Activated CD4-positive, CD25-positive, alpha-beta regulatory T cell treated with anti-CD3 and anti-CD28 coated beads, Interleukin-2, amount 50 U/mL, for 72 hours (primary cell): ENCODE results near the gene CETN2.
A peak's percentile ranks its signal among the peaks of the same experiment; 100 is the strongest.
"Not testable (repeated sequence)": the region's sequence is repeated elsewhere in the genome, so short reads cannot be mapped to it uniquely, and the experiment has no call there.

ENCODE experiments used
- DNase-seq: peaks from one replicate; pipeline ENCODE4 v3.0.0; 2021

CETN2 gene

GRCh38 chrX:152830312-152831305 lies at the start of gene CETN2, which contains the start of gene NSDHL:
CETN2 (minus strand) TSS chrX:152830757; CDS start chrX:152830710, 47 bp downstream.
NSDHL (plus strand) TSS chrX:152831063; CDS start chrX:152846325, 15,262 bp downstream.
- peak; percentile 91 for DNase-seq

GRCh38 chrX:152878976-152879755 lies 48.6 kb upstream of the CETN2 start:
- DNase-seq = no peak

GRCh38 chrX:152876931-152877840 lies 46.6 kb upstream of the CETN2 start:
- no peak for DNase-seq

GRCh38 chrX:152873361-152873760 lies 42.8 kb upstream of the CETN2 start:
- DNase-seq = no peak

- no peak for DNase-seq
Observed at GRCh38 chrX:152872522-152872921, 42.0 kb upstream of the CETN2 start.

GRCh38 chrX:152871260-152871659 lies 40.7 kb upstream of the CETN2 start:
- DNase-seq = no peak

GRCh38 chrX:152869972-152870371 lies 39.4 kb upstream of the CETN2 start:
- DNase-seq = no peak

GRCh38 chrX:152866386-152866785 lies 35.8 kb upstream of the CETN2 start:
- no peak for DNase-seq

- no peak for DNase-seq
Observed at GRCh38 chrX:152865232-152865920, 34.8 kb upstream of the CETN2 start.

GRCh38 chrX:152861826-152862225 lies 31.3 kb upstream of the CETN2 start:
- no peak for DNase-seq

GRCh38 chrX:152861116-152861515 lies 30.6 kb upstream of the CETN2 start:
- no peak for DNase-seq

GRCh38 chrX:152853986-152854385 lies 23.4 kb upstream of the CETN2 start:
- DNase-seq = no peak

- no peak for DNase-seq
Observed at GRCh38 chrX:152850465-152850864, 19.9 kb upstream of the CETN2 start.

- DNase-seq = no peak
Observed at GRCh38 chrX:152847281-152847680, 16.7 kb upstream of the CETN2 start.

- no peak for DNase-seq
Observed at GRCh38 chrX:152845618-152846240, 15.2 kb upstream of the CETN2 start.

GRCh38 chrX:152844256-152844655 lies 13.7 kb upstream of the CETN2 start:
- no peak for DNase-seq

- no peak for DNase-seq
Observed at GRCh38 chrX:152843852-152844251, 13.3 kb upstream of the CETN2 start.

- DNase-seq = no peak
Observed at GRCh38 chrX:152842772-152843338, 12.3 kb upstream of the CETN2 start.

- not testable (repeated sequence) for DNase-seq
Observed at GRCh38 chrX:152835470-152835869, 4.9 kb upstream of the CETN2 start.

GRCh38 chrX:152833378-152833777 lies 2.8 kb upstream of the CETN2 start:
- no peak for DNase-seq

- no peak for DNase-seq
Observed at GRCh38 chrX:152832520-152832919, 2.0 kb upstream of the CETN2 start.
